HCT116 (cell line): Measurements from ENCODE around the gene PITPNC1. TPM values are rescaled to one million over a fixed set of nuclear protein-coding genes. Genes with fewer than 3 reads are reported as not detected.

Experiments
- ATAC-seq: fragments of 200-7000 bp; cut with Tn5 transposase; 2 replicates; pipeline ENCODE4 v1.9.1; 2020; ENCODE audit warnings: mild to moderate bottlenecking, moderate library complexity
- BruUV-seq: library from RNA; stranded (reverse); fragments of 400-500 nt; replicated peaks from 2 replicates; lab custom pipeline; 2021; lab: Mats Ljungman, UMichigan
- CTCF ChIA-PET: fragments of 300-600 bp; sonication (Branson Sonifier 250); formaldehyde crosslinking; loops from one replicate; lab custom pipeline; 2021; ENCODE audit warnings: antibody characterized with exemption; lab: Charles Lee
- POLR2A ChIA-PET: fragments of 300-600, 350-600 bp; sonication (Branson Sonifier 250); formaldehyde crosslinking; loops from one replicate; lab custom pipeline; 2021; ENCODE audit warnings: antibody characterized with exemption; lab: Charles Lee
- RAD21 ChIA-PET, 2 experiments: fragments of 300-600 bp; sonication (Branson Sonifier 250); formaldehyde crosslinking; loops; one replicate each; lab custom pipeline; 2023; ENCODE audit warnings: low total read pairs in 2 of 2; ENCODE audit not compliant: uncharacterized antibody in 2 of 2, unreplicated experiment in 2 of 2, low non-redundant PET in 1 of 2; lab: Charles Lee
- DNase-seq: peaks from one replicate; pipeline ENCODE4 v3.0.0-alpha.2; 2010; ENCODE audit warnings: low read depth, low spot score
- H2AFZ ChIP-seq: fragments of 200-600 bp; shearing (Covaris generic), sonication (generic); 2 replicates; pipeline ENCODE4 v1.6.1; 2017; ENCODE audit warnings: low read depth, mixed run types, mixed read lengths, antibody characterized with exemption, low read length; ENCODE audit not compliant: poor library complexity, severe bottlenecking
- H3K27ac ChIP-seq: 2 replicates; pipeline ENCODE4 v1.5.1; 2012; ENCODE audit warnings: low read depth, low read length
- H3K27me3 ChIP-seq: fragments of 200-600 bp; sonication (generic); 2 replicates; pipeline ENCODE4 v1.6.1; 2016; ENCODE audit warnings: mixed run types, low read length, mixed read lengths; ENCODE audit not compliant: insufficient read depth
- H3K36me3 ChIP-seq, 2 experiments: fragments of 200-500 bp in 1 of 2; fragments of 200-600 bp in 1 of 2; sonication (Bioruptor generic) in 1 of 2; sonication (generic) in 1 of 2; 2 replicates each; pipeline versions ENCODE4 v1.5.1 to v1.6.1; 2014 to 2016; ENCODE audit warnings: low read length in 2 of 2, inconsistent platforms in 1 of 2, mixed read lengths in 1 of 2, mixed run types in 1 of 2; ENCODE audit not compliant: insufficient read depth in 2 of 2, control insufficient read depth in 1 of 2
- H3K4me1 ChIP-seq, 2 experiments: fragments of 200-600 bp in 1 of 2; sonication (generic) in 1 of 2; 2 replicates each; pipeline versions ENCODE4 v1.5.1 to v1.6.1; 2012 to 2017; ENCODE audit warnings: low read length in 2 of 2, inconsistent platforms in 1 of 2, mild to moderate bottlenecking in 1 of 2, mixed read lengths in 1 of 2, mixed run types in 1 of 2, moderate library complexity in 1 of 2; ENCODE audit not compliant: insufficient read depth in 2 of 2, control insufficient read depth in 1 of 2
- H3K4me2 ChIP-seq: fragments of 200-600 bp; sonication (generic); 2 replicates; pipeline ENCODE4 v1.6.1; 2017; ENCODE audit warnings: mixed run types, low read length, mixed read lengths
- H3K4me3 ChIP-seq, 2 experiments: fragments of 200-600 bp in 1 of 2; sonication (generic) in 1 of 2; replicated peaks in 1 of 2; 2 replicates each; pipeline ENCODE4 v1.5.1; 2011 to 2016; ENCODE audit warnings: low read length in 2 of 2, control low read depth in 1 of 2, low read depth in 1 of 2, mild to moderate bottlenecking in 1 of 2, mixed read lengths in 1 of 2, mixed run types in 1 of 2
- H3K79me2 ChIP-seq: fragments of 200-600 bp; sonication (generic); 2 replicates; pipeline ENCODE4 v1.6.1; 2017; ENCODE audit warnings: mild to moderate bottlenecking, mixed run types, low read length, moderate library complexity, mixed read lengths; ENCODE audit not compliant: insufficient read depth
- H3K9ac ChIP-seq: fragments of 200-600 bp; sonication (generic); 2 replicates; pipeline ENCODE4 v1.6.1; 2016; ENCODE audit warnings: low read length, mixed read lengths
- H3K9me2 ChIP-seq: fragments of 200-600 bp; sonication (generic), shearing (Covaris generic); 2 replicates; pipeline ENCODE4 v1.6.1; 2017; ENCODE audit warnings: mixed run types, mild to moderate bottlenecking, moderate library complexity; ENCODE audit not compliant: insufficient read depth
- H3K9me3 ChIP-seq, 2 experiments: fragments of 200-500 bp in 1 of 2; fragments of 200-600 bp in 1 of 2; sonication (Bioruptor generic) in 1 of 2; sonication (generic) in 1 of 2; 2 replicates each; pipeline ENCODE4 v1.6.1; 2014 to 2017; ENCODE audit warnings: low read length in 2 of 2, mixed read lengths in 2 of 2, inconsistent platforms in 1 of 2, low read depth in 1 of 2, mild to moderate bottlenecking in 1 of 2, mixed run types in 1 of 2, moderate library complexity in 1 of 2; ENCODE audit not compliant: control insufficient read depth in 1 of 2, insufficient read depth in 1 of 2
- H4K20me1 ChIP-seq: fragments of 200-600 bp; sonication (generic), shearing (Covaris generic); 2 replicates; pipeline ENCODE4 v1.6.1; 2017; ENCODE audit warnings: mixed run types, mild to moderate bottlenecking, moderate library complexity; ENCODE audit not compliant: insufficient read depth
- EZH2 ChIP-seq: fragments of 200-600 bp; sonication (generic); IDR thresholded peaks from 2 replicates; pipeline ENCODE4 v1.6.1; 2017; ENCODE audit warnings: antibody characterized with exemption, mixed run types
- EZH2phosphoT487 ChIP-seq: fragments of 200-600 bp; IDR thresholded peaks from 2 replicates; pipeline ENCODE4 v1.6.1; 2018; ENCODE audit warnings: antibody characterized with exemption, borderline replicate concordance
- FOSL1 ChIP-seq: IDR thresholded peaks from 2 replicates; pipeline ENCODE4 v1.6.1; 2012; ENCODE audit warnings: low read depth
- POLR2A ChIP-seq: IDR thresholded peaks from 2 replicates; pipeline ENCODE4 v1.7.0; 2011; ENCODE audit warnings: borderline replicate concordance; ENCODE audit not compliant: insufficient read depth, insufficient read length; ENCODE audit errors: extremely low read depth
- POLR2AphosphoS5 ChIP-seq: IDR thresholded peaks from 2 replicates; pipeline ENCODE4 v1.6.1; 2011; ENCODE audit warnings: mild to moderate bottlenecking, low read depth, low read length, moderate library complexity
- SP1 ChIP-seq: IDR thresholded peaks from 2 replicates; pipeline ENCODE4 v1.6.1; 2012; ENCODE audit warnings: low read depth
- SRF ChIP-seq: IDR thresholded peaks from 2 replicates; pipeline ENCODE4 v1.6.1; 2012; ENCODE audit warnings: low read depth
- TCF7L2 ChIP-seq: IDR thresholded peaks from 2 replicates; pipeline ENCODE4 v1.7.0; 2011; ENCODE audit warnings: borderline replicate concordance, inconsistent platforms; ENCODE audit not compliant: insufficient read depth, insufficient read length; ENCODE audit errors: extremely low read depth
- ZNF274 ChIP-seq: fragments of 200-500 bp; sonication (Bioruptor generic); IDR thresholded peaks from 2 replicates; pipeline ENCODE4 v1.6.1; 2014; ENCODE audit warnings: mild to moderate bottlenecking, low read depth, low read length, inconsistent platforms
- intact Hi-C: fragments of 100-400 bp; cut with micrococcal nuclease; formaldehyde crosslinking; loops from 2 replicates; pipeline ENCODE4 v1.10.0; 2022
- total RNA-seq: library from RNA; stranded (reverse); gene quantifications from one replicate; pipeline ENCODE4 v1.2.1, GENCODE V29; 2021; ENCODE audit not compliant: unreplicated experiment
- TF ChIP-seq, protein P1 (sequence below), 3 experiments: fragments of 200-600 bp in 1 of 3; sonication (generic) in 1 of 3; IDR thresholded peaks in 2 of 3; conservative IDR thresholded peaks in 1 of 3; 2 replicates each; pipeline ENCODE4 v1.5.1; 2012 to 2017; ENCODE audit warnings: low read depth in 2 of 3, low read length in 2 of 3, antibody characterized with exemption in 1 of 3, borderline replicate concordance in 1 of 3, control low read depth in 1 of 3, mild to moderate bottlenecking in 1 of 3, mixed read lengths in 1 of 3, mixed run types in 1 of 3, moderate library complexity in 1 of 3; ENCODE audit not compliant: insufficient read depth in 1 of 3
- TF ChIP-seq, protein P2 (sequence below): IDR thresholded peaks from 2 replicates; pipeline ENCODE4 v1.6.1; 2012
- TF ChIP-seq, protein P3 (sequence below): IDR thresholded peaks from 2 replicates; pipeline ENCODE4 v1.6.1; 2012

The PITPNC1 gene
- total RNA-seq, 1 experiment from 2014 or later, result 41.9 TPM

DNA sequence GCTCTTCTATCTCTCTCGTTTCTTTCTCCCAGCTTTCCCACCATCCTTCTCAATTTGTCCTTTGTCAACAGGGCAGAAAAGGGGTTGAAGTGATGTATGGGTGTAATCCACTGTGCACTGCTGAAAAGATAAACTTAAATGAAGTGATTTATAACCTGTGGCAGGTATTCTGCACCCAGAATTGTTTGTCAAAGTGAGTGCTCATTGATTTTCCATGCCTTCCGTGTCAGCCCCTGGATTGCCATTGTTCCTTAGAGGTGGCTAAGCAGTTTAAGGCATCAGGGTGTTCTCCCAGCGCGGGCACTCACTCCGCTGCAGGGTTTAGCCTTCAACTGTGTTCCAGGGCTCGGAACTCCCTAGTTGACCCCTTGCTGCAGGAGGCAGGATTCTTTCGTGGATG lies 82.9 kb downstream of the PITPNC1 start:
- CTCF ChIA-PET, result interaction anchor here (0.8 to 1.3 kb wide), 2 partner anchors 9 to 16 kb away, joined by 3 to 6 read pairs; no protein-coding TSS in a partner anchor
- no peak overlapping the region for H3K4me3 ChIP-seq
- no peaks in the 10 kb centered on the region for H4K20me1 ChIP-seq
- intact Hi-C loops, result no loop called here
- H3K9ac ChIP-seq, result no peak overlapping the region
- ATAC-seq (no peak), DNase-seq (no peak)
- no TSS peak for BruUV-seq
- RAD21 ChIA-PET, result no interaction called here
- TF ChIP-seq SRF (no peak), TCF7L2 (no peak), POLR2A (no peak), POLR2AphosphoS5 (no peak), FOSL1 (no peak)
- TF ChIP-seq, protein P1, sequence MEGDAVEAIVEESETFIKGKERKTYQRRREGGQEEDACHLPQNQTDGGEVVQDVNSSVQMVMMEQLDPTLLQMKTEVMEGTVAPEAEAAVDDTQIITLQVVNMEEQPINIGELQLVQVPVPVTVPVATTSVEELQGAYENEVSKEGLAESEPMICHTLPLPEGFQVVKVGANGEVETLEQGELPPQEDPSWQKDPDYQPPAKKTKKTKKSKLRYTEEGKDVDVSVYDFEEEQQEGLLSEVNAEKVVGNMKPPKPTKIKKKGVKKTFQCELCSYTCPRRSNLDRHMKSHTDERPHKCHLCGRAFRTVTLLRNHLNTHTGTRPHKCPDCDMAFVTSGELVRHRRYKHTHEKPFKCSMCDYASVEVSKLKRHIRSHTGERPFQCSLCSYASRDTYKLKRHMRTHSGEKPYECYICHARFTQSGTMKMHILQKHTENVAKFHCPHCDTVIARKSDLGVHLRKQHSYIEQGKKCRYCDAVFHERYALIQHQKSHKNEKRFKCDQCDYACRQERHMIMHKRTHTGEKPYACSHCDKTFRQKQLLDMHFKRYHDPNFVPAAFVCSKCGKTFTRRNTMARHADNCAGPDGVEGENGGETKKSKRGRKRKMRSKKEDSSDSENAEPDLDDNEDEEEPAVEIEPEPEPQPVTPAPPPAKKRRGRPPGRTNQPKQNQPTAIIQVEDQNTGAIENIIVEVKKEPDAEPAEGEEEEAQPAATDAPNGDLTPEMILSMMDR (IDR thresholded peaks at IDR 0.05 in 2 of 3, conservative IDR thresholded peaks at IDR 0.05 in 1 of 3; ENCODE audit: borderline replicate concordance in 1 of 3, insufficient read depth in 1 of 3, low read depth in 2 of 3, low read length in 2 of 3), result no peak
- no peak overlapping the region for H3K4me2 ChIP-seq
- peaks cover 0 to 6% of the 10 kb centered on the region in 2 experiments; a peak in 1 of 4 replicates for H3K4me1 ChIP-seq
- H3K36me3 ChIP-seq, result no peaks in the 10 kb centered on the region
- H3K27ac ChIP-seq, result no peak overlapping the region
- peaks cover 12% of the 10 kb centered on the region; the same call in 1 of the 2 replicates for H3K79me2 ChIP-seq
- 0 out of 2 replicates have a peak, but pooled peaks cover 3% of the 10 kb centered on the region for H3K9me2 ChIP-seq
- peaks cover 6 to 10% of the 10 kb centered on the region in 2 experiments; a peak in 2 of 4 replicates for H3K9me3 ChIP-seq
- no peaks in the 10 kb centered on the region for H3K27me3 ChIP-seq
- no peak overlapping the region for H2AFZ ChIP-seq
- POLR2A ChIA-PET, result interaction anchor here (1.4 kb wide), 1 partner anchor 15 kb away, joined by 5 read pairs; no protein-coding TSS in a partner anchor

DNA sequence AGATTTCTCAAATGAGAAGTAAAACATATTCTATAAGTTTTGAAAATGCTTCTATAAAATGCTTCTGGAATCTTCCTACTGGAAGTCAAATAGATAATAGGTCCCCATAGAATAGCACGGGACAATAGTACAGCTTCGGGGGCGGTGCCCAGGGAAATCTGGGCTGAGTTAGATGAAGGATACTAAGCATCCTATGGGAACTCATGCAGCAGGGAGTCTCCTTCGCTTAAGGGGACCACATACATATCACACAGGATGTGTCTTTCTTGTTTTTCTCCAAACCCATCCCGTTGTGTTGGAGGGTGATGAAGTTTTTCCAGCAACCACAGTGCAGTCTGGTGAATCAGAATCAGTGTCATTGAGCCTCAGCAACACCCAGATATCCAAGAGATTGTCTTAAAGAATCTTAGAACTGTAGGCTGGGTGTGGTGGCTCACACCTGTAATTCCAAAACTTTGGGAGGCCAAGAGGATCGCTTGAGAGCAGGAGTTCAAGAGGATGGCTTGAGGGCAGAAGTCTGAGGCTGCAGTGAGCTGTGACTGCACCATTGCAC lies 84.2 kb downstream of the PITPNC1 start:
- Histone ChIP-seq H3K4me1 (peaks cover 0 to 6% of the 10 kb centered on the region in 2 experiments; a peak in 1 of 4 replicates), H3K9ac (no peak overlapping the region), H3K79me2 (peaks cover 12% of the 10 kb centered on the region; the same call in 1 of the 2 replicates), H4K20me1 (no peaks in the 10 kb centered on the region), H3K4me3 (no peak overlapping the region), H3K27me3 (no peaks in the 10 kb centered on the region), H3K9me3 (peaks cover 6 to 10% of the 10 kb centered on the region in 2 experiments; a peak in 2 of 4 replicates), H3K27ac (no peak overlapping the region), H3K36me3 (no peaks in the 10 kb centered on the region), H3K9me2 (no peaks in the 10 kb centered on the region), H3K4me2 (no peak overlapping the region), H2AFZ (no peak overlapping the region)
- intact Hi-C loops, result no loop called here
- CTCF ChIA-PET, result no interaction called here
- DNase-seq (no peak), ATAC-seq (no peak)
- POLR2A ChIA-PET, result no interaction called here
- TF ChIP-seq EZH2 (no peak), ZNF274 (no peak), SP1 (no peak), EZH2phosphoT487 (no peak)
- TF ChIP-seq, protein P2, sequence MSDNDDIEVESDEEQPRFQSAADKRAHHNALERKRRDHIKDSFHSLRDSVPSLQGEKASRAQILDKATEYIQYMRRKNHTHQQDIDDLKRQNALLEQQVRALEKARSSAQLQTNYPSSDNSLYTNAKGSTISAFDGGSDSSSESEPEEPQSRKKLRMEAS, result no peak
- TF ChIP-seq, protein P3, sequence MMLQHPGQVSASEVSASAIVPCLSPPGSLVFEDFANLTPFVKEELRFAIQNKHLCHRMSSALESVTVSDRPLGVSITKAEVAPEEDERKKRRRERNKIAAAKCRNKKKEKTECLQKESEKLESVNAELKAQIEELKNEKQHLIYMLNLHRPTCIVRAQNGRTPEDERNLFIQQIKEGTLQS, result no peak
- RAD21 ChIA-PET, result no interaction called here
- no TSS peak for BruUV-seq
